Chondrocyte (in vitro differentiated cells): ENCODE data around the gene EIF2B4. TPM values are rescaled to one million over a fixed set of nuclear protein-coding genes. Genes with fewer than 3 reads are reported as not detected.
A peak's percentile ranks its signal among the peaks of the same experiment; 100 is the strongest.

ENCODE experiments used
- DNase-seq: peaks from one replicate; pipeline ENCODE4 v3.0.0; 2021; ENCODE audit warnings: mixed read lengths, low spot score
- H3K27ac Mint-ChIP-seq: one replicate; pipeline ENCODE4 v1.8.0; 2021; ENCODE audit warnings: mild to moderate bottlenecking, moderate library complexity, mixed read lengths; ENCODE audit not compliant: unreplicated experiment
- H3K27me3 Mint-ChIP-seq: 2 replicates; pipeline ENCODE4 v1.8.0; 2021; ENCODE audit warnings: low read depth, mixed read lengths
- H3K36me3 Mint-ChIP-seq: 2 replicates; pipeline ENCODE4 v1.8.0; 2021; ENCODE audit warnings: low read depth, mixed read lengths
- H3K4me1 Mint-ChIP-seq: 2 replicates; pipeline ENCODE4 v1.8.0; 2021; ENCODE audit warnings: low read depth, mild to moderate bottlenecking, mixed read lengths
- H3K4me3 Mint-ChIP-seq: one replicate; pipeline ENCODE4 v1.8.0; 2021; ENCODE audit warnings: mild to moderate bottlenecking, moderate library complexity, mixed read lengths; ENCODE audit not compliant: unreplicated experiment
- H3K9me3 Mint-ChIP-seq: 2 replicates; pipeline ENCODE4 v1.8.0; 2021; ENCODE audit warnings: low read depth, mixed read lengths
- long read RNA-seq: library from polyadenylated mRNA; stranded (forward); transcript quantifications from one replicate; pipeline ENCODE4 v2.0.0, GENCODE V29; 2021
- total RNA-seq: library from RNA; stranded (reverse); gene quantifications from 3 replicates; pipeline ENCODE4 v1.2.1, GENCODE V29; 2021
- TF ChIP-seq, protein P1 (sequence below): fragments of 200-600 bp; sonication (generic); IDR thresholded peaks from 2 replicates; pipeline ENCODE4 v1.5.0; 2021; ENCODE audit warnings: antibody characterized with exemption, mild to moderate bottlenecking, moderate library complexity

EIF2B4 gene
- total RNA-seq = 43.1 to 46.2 TPM (median 44.0 TPM) in 3 replicates
- long read RNA-seq, transcript EIF2B4-201 (13 exons, 1,792 nt) = major isoform, 42 of 89 reads
- long read RNA-seq, transcript EIF2B4-205 (13 exons, 1,608 nt) = minor isoform, 27 of 89 reads
- long read RNA-seq, partial matches to known transcripts = 1 of 89 reads
- long read RNA-seq, other reads (novel, unspliced or antisense) = 13 of 89 reads

DNA sequence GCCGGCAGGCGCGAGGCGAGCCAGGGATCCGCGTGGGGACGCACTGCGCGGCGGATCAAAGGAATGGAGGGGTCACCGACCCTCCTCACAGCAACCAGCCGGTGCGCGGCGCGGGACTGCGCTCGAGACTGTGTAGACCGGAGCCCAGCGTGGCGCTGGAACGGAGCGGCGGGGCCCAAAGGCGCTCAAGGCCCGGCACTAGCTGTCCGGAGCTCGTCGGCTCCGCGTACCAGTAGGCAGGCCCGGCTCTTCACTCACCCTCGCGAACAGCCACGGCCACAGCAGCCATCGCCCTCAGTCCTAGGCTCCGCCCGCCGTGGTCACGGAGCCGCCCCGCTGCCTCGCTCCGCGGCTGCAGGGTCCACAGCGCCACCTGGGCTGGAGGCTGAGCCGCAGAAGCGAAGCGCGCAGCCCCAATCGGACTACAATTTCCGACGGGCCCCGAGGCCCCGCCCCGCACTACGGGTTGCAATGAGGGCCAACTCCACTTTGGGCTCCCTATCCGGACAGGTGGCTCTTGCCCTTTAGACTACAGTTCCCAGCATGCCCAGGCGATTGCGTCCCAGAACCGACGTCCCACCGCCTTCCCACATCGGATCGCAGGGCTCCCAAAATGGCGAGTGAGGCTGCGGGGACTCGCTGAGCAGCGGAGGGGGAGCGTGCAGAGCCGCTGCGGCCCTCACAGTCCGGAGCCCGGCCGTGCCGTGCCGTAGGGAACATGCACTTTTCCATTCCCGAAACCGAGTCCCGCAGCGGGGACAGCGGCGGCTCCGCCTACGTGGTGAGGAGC lies at the start of gene EIF2B4, which contains the start of gene SNX17:
Gene EIF2B4 (minus strand): TSS at position 313 of the 790 bp plus-strand sequence. CDS start 24 bp downstream, at position 289.
Gene SNX17 (plus strand): TSS at position 591 of the 790 bp plus-strand sequence. CDS start 128 bp downstream, at position 719.
- peak within 1 kb of the TSS; percentile 99 for H3K27ac Mint-ChIP-seq
- TF ChIP-seq, protein P1, sequence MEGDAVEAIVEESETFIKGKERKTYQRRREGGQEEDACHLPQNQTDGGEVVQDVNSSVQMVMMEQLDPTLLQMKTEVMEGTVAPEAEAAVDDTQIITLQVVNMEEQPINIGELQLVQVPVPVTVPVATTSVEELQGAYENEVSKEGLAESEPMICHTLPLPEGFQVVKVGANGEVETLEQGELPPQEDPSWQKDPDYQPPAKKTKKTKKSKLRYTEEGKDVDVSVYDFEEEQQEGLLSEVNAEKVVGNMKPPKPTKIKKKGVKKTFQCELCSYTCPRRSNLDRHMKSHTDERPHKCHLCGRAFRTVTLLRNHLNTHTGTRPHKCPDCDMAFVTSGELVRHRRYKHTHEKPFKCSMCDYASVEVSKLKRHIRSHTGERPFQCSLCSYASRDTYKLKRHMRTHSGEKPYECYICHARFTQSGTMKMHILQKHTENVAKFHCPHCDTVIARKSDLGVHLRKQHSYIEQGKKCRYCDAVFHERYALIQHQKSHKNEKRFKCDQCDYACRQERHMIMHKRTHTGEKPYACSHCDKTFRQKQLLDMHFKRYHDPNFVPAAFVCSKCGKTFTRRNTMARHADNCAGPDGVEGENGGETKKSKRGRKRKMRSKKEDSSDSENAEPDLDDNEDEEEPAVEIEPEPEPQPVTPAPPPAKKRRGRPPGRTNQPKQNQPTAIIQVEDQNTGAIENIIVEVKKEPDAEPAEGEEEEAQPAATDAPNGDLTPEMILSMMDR = peak; percentile 88
- H3K4me3 Mint-ChIP-seq = peak within 1 kb of the TSS; percentile 90
- no peaks in the 10 kb centered on the region for H3K9me3 Mint-ChIP-seq
- no peaks in the 10 kb centered on the region for H3K27me3 Mint-ChIP-seq
- peaks cover 33% of the 10 kb centered on the region for H3K36me3 Mint-ChIP-seq
- H3K4me1 Mint-ChIP-seq = peaks cover 31% of the 10 kb centered on the region
- DNase-seq = peak; percentile 99

DNA sequence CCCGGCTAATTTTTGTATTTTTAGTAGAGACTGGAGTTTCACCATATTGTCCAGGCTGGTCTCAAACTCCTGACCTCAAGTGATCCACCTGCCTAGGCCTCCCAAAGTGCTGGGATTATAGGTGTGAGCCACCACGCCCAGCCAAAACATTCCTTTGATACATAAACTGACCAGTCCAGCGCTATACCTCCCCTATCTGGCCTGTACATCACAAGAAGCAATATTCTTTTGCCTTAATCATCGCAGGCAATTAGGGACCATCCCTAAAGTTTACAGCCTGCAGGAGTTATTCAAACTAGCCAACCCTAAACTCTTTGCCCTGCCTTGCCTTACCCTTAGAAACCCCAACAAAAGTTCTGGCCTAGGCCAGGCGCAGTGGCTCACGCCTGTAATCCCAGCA lies 46.0 kb upstream of the EIF2B4 start:
- Mint-ChIP-seq H3K27me3 (no peaks in the 10 kb centered on the region), H3K9me3 (no peaks in the 10 kb centered on the region), H3K36me3 (no peaks in the 10 kb centered on the region), H3K4me1 (no peaks in the 10 kb centered on the region), H3K27ac (no peak overlapping the region), H3K4me3 (no peak overlapping the region)
- DNase-seq = no peak
- TF ChIP-seq, protein P1 = no peak

DNA sequence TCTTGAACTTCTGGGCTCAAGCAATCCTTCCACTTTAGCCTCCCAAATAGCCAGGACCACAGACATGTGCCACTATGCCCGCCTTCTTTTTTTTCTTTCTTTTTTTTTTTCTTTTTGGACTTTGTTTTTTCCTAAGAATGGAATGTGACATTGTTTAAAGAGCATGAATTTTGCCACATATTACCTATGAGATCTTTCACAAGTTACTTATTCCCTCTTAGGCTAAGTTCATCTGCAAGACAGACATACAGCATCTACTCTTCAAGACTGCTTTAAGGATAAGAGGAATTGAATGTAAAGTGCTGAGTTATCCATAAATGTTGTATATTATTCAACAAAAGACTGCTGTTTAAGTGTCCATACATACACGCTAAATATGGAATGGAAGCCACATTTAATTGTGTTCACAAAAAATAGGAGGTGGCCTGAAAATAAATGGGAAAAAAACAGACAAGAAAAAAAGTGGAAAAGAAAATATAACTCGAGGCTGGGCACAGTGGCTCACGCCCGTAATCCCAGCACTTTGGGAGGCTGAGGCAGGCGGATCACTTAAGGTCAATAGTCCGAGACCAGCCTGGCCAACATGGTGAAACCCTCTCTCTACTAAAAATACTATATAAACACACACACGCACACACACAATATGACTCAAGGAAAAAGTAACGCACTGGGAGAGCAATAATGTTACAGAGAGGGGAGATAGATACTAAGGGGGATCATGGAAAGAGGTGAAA lies 42.4 kb upstream of the EIF2B4 start:
- Mint-ChIP-seq H3K27ac (no peak overlapping the region), H3K4me3 (no peak overlapping the region), H3K36me3 (no peaks in the 10 kb centered on the region), H3K27me3 (no peaks in the 10 kb centered on the region), H3K4me1 (peaks cover 15% of the 10 kb centered on the region), H3K9me3 (no peaks in the 10 kb centered on the region)
- TF ChIP-seq, protein P1 = no peak
- no peak for DNase-seq

DNA sequence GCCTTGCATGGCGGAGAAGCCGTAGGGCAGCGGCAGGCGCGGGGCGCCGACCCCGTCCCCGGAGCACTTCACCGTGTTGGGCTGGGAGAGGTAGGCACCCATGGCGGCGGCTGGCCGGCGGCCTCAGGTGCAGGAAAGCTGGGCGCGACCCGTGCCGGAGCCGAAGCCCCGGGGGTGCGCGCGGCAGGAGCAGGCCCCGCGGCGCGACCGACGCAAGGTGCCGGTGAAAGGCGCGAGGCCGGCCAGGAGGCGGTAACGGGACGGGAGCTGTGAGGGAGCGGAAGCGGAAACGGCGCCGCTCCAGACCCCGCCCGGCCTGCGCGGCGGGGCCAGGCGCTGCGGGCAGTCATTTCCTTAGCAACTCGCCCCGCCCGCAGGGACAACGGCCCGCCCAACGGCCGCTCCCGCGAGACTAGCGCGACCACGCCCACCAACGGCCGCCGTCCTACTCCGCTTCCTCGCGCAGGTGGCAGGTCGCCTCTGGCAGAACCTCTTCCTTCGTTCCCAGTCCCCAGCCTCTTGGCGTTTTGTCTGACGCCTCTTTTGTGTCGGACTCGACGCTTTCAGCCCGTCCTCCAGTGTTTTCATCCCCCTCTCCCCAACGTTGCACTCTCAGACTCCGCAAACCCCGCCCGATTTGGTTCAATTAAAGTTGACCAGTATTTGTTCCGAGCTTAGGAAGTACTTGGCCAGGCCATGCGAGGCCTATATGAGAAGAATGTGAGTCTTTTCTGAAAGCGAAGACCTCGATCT lies 39.4 kb upstream of the EIF2B4 start, which contains the start of gene PPM1G:
Gene PPM1G (minus strand): TSS at position 271 of the 753 bp plus-strand sequence. CDS start 169 bp downstream, at position 102.
- TF ChIP-seq, protein P1 = no peak
- Mint-ChIP-seq H3K36me3 (no peaks in the 10 kb centered on the region), H3K27ac (peak within 1 kb of the TSS; percentile 87), H3K27me3 (no peaks in the 10 kb centered on the region), H3K9me3 (no peaks in the 10 kb centered on the region), H3K4me1 (peaks cover 22% of the 10 kb centered on the region), H3K4me3 (peak within 1 kb of the TSS; percentile 85)
- peak; percentile 98 for DNase-seq
